Activated CD8-positive, alpha-beta memory T cell treated with anti-CD3 and anti-CD28 coated beads for 48 hours (primary cell): ENCODE data around the gene SRP54.
"Not testable (repeated sequence)": the region's sequence is repeated elsewhere in the genome, so short reads cannot be mapped to it uniquely, and the experiment has no call there.

Experiments used
- DNase-seq, 3 experiments: peaks; one replicate each; pipeline ENCODE4 v3.0.0-alpha.2; 2020; ENCODE audit warnings: low read depth in 2 of 3, low spot score in 2 of 3

SRP54 gene

GRCh38 chr14:34982421-34983147, at the start of gene SRP54:
TSS of gene SRP54 (plus strand) at chr14:34982992. CDS start at chr14:34996710, 13,718 bp downstream.
- peak; percentile 98 to 99 (median 98) for DNase-seq

GRCh38 chr14:34933301-34933700, 49.5 kb upstream of the SRP54 start:
- DNase-seq = no peak

GRCh38 chr14:34935488-34935887, 47.3 kb upstream of the SRP54 start:
- no peak for DNase-seq

- no peak for DNase-seq
Observed at GRCh38 chr14:34937442-34937841, 45.4 kb upstream of the SRP54 start.

- DNase-seq = no peak
Observed at GRCh38 chr14:34937876-34938275, 44.9 kb upstream of the SRP54 start.

GRCh38 chr14:34943506-34943905, 39.3 kb upstream of the SRP54 start:
- DNase-seq = no peak

- no peak for DNase-seq
Observed at GRCh38 chr14:34944744-34945143, 38.0 kb upstream of the SRP54 start.

GRCh38 chr14:34946699-34947098, 36.1 kb upstream of the SRP54 start:
- no peak for DNase-seq

- DNase-seq = no peak
Observed at GRCh38 chr14:34951286-34951685, 31.5 kb upstream of the SRP54 start.

- DNase-seq = no peak
Observed at GRCh38 chr14:34956931-34957330, 25.9 kb upstream of the SRP54 start.

GRCh38 chr14:34957771-34958286, 25.0 kb upstream of the SRP54 start:
- no peak for DNase-seq

- DNase-seq = not testable (repeated sequence)
Observed at GRCh38 chr14:34962106-34962505, 20.7 kb upstream of the SRP54 start.

GRCh38 chr14:34964977-34965764, 17.6 kb upstream of the SRP54 start:
- no peak for DNase-seq

- DNase-seq = no peak
Observed at GRCh38 chr14:34965912-34966311, 16.9 kb upstream of the SRP54 start.

GRCh38 chr14:34966413-34966812, 16.4 kb upstream of the SRP54 start:
- no peak for DNase-seq

GRCh38 chr14:34970665-34971064, 12.1 kb upstream of the SRP54 start:
- DNase-seq = no peak

GRCh38 chr14:34971381-34971780, 11.4 kb upstream of the SRP54 start:
- no peak for DNase-seq

GRCh38 chr14:34971801-34972200, 11.0 kb upstream of the SRP54 start:
- DNase-seq = no peak

GRCh38 chr14:34978444-34978843, 4.3 kb upstream of the SRP54 start:
- DNase-seq = no peak

GRCh38 chr14:34980337-34980900, 2.4 kb upstream of the SRP54 start:
- DNase-seq = no peak

- DNase-seq = peak in 2 of 3 experiments; percentile 9 to 16
Observed at GRCh38 chr14:34981743-34982420, 910 bp upstream of the SRP54 start.
